Measurements from ENCODE around the gene IPPK.
"Not testable (repeated sequence)": the region's sequence is repeated elsewhere in the genome, so short reads cannot be mapped to it uniquely, and the experiment has no call there.

Gene IPPK

DNA sequence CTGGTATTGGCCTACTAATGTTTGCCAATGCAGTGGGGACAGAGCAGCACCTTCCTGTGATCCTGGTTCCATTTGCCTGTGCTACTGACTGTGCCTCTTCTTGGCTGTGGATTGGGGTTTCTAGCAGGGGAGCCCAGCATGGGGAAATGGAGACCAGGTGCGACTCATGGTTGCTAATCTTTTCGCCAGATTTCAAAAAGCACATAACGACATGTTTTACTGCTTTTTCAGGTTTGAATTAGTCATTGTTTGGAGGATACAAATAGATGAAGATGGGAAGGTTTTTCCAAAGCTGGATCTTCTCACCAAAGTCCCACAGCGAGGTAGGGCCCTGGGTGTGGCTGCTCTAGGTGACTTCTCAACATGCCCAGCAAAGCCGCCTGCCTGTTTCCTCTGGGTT is 57.6 kb downstream of the IPPK start:
- no peak for DNase-seq

DNA sequence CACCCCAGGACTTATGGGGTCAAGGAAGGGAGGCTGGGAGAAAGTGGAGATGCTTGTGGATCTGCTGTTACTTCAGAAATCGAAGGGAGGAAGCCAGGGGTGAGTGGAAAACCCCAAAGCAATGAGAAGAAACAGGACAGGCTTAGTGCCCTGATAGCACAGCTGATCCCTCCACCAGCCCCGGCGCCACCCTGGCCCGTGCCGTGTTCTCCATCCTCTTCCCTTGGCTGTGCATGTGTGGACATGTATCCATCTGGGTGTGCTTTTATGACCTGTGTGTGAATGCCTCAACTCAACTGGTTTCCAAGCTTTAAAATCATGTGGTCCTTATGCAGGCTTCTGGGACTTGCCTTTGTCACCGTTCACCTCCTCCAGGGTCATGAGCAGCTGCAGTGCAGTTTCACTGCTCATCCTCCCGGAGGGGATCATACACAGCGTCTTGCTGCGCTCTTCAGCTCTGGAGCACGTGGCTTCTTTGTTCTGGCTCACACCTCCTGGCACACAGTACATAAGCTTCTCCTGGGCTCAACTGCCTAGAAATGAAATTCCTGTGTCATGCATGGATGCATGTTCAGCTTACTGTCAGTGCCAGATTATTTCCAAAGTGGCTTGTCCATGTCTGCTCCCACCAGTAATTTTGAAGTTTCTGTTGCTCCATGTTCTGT is 58.2 kb downstream of the IPPK start:
- DNase-seq = no peak

DNA sequence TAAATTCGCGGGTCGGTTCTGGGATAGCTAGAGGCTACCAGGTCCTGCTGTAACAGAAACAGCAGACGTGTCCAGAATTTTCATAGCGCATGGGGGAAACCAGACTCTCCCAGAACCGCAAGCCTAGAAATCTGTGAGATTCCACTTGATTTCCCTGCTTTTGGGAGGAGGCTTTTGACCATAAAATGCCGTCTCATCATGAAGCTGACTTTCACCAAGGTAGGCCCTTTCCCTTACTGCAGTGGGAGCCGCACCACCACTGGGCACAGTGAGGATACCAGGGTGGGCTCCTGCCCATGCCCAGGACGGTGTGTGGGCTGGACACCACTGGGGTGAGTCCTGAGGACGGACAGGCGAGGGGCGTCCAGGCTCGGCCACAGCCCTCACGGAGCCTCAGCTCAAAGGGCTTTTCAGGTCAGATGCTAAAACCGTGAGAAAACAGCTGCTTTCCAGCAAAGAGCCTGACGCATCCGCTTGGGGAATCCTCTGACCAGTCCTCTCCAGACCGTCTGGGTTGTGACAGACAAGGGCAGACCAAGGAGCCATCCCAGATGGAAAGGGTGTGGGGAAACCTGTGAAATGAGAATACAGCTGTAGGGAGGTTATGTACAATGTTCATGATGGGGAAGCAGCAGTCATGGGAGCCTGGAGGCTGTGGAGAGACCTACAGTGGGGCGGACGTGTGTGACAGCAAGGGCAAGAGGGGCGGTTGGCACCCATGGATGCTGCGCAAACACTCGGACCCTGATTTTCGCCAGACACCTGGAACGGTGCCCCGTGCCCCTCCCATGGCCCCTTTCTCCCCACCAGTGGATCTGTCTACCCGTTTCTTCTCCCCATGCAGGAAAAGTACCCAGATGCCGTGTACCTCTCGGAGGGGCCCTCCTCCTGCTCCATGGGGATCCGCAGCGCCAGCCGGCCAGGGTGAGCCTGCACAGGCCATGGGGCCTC is 59.2 kb downstream of the IPPK start:
- DNase-seq = no peak

DNA sequence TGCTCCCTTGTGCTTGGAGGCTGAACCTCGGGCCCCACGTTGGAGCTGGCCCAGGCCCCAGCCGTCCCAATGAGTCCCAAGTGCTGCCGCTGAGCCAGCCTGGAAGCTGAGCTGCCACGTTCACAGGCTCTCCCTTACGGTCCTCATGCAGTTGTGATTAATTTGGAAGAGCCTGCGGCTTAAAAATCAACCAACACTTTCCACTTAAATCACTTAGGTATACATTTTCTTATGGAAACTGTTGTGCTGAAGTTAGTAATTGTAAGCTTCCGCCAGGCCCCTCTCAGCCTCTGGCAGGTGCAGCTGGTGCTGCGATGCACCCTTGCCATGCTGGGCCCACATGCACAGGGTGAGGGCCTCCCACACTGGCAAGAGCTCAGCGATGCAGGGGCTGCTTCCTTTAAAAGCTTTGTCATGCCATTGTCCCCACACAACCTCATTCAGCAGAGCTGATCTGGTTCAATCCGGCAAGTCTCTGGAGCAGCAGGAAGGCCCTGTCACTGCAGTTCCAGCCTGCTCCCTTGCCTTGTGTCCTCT is 61.0 kb downstream of the IPPK start:
- peak; percentile 12 for DNase-seq

DNA sequence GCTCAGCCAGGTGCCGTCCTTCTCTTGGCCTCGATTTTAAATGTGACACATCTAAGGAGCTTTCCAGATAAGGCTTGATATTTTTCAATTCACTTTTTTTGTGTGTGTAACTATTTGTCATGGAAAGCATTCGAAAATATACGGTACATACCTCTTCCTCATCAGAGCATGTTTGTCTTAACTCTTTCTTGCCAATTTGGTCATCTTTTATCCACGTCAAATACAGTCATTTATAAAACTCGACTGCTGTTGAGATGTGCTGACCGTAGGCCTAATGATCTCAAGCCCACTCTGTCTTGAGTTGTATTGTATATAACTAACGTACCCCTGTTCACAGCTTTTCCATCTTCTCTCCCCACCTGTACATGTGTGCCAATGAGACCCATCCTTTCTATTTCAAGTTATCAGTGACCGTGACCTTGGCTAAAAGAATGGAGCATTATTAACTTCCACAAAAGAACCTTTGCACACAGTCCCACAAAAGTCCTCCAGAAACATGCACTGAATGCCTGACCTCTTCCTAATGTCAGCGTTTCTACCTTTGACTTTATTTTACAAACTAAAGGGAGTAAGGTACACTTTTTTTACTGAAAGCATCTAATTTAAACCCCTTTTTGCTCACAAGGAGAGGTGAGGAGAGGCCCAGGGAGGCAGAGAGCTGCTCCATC is 61.6 kb downstream of the IPPK start:
- DNase-seq = no peak

DNA sequence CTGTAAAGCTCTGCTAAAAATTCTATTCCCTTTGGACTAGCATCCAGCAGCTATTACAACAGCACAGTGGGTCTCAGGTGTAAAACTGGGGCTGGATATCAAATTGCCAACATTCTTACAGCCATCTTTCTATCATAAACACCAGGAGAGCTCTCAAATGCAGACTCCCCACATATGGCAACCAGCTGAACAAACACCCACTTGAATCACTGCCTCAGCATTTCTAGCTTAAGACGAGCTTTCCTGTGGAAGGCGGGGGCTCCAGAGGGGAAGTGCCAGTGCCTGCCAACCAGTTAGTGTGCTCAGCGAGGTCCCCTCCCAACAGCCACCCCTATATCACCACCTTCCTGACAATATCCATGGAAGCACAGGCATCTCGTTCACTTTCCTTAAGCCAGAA is 62.2 kb downstream of the IPPK start:
- DNase-seq = peak; percentile 17

DNA sequence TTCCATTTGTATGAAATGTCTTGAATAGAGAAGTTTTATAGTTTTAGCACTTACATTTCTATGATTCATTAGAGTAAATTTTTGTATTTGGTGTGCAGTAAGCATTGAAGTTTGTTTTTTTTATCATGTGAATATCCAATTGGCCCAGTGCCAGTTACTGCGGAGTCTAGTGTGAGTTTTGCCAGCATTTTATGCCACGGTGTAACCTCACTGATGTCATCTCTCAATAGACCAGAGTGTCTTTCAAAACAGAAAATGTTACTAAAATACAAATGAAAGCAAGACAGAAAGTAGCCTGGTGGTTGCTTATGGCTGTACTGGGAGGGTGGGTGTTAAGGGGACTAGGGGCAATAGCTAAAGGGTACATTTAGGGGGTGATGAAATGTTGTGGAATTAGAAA is 62.8 kb downstream of the IPPK start:
- no peak for DNase-seq

DNA sequence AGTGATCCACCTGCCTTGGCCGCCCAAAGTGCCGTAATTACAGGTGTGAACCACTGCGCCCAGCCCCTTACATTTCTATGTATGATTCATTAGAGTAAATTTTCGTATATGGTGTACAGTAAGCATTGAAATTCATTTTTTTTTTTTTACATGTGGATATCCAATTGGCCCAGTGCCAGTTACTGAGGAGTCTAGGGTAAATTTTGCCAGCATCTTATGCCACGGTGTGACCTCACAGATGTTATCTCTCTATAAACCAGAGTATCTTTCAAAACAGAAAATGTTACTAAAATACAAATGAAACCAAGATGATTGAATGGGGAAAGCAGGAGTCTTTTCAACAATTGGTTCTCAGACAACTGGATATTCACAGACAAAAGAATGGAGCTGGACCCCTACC is 64.7 kb downstream of the IPPK start:
- no peak for DNase-seq

DNA sequence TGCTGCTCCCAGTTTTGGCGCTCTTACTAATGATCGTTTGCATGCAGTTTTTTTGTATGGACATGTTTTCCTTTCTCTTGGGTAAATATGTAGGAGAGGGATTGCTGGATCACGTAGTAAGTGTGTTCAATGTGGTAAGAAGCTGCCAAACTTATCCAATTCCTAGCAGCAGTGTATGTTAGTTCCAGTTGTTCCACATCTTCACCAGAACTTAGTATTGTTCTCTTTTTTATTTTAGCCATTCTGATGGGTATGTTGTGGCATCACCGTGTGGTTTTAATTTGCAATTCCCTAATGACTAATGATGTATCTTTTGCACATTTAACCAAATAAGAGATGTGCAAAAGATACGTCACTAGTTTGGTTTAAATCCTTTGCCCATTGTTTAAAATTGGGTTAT is 65.9 kb downstream of the IPPK start:
- no peak for DNase-seq

DNA sequence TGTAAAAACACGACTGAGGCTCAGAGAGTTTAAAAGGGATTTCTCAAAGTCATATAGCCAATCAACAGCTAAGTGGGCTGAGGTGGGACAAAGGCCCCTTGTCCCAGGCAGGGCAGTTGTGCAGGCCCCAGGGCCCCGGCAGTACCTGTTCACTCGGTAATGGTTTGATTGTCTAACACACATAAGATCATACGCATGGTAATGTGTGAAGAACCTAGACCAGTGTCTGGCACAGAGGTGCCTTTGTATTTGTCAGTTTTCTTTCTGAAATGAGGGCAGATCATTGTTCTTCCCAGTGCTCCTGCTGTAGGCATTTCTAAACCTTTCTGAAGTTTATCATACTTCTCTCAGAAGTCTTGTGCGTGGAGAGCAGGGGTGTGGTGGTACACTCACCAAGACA is 66.8 kb downstream of the IPPK start:
- no peak for DNase-seq

DNA sequence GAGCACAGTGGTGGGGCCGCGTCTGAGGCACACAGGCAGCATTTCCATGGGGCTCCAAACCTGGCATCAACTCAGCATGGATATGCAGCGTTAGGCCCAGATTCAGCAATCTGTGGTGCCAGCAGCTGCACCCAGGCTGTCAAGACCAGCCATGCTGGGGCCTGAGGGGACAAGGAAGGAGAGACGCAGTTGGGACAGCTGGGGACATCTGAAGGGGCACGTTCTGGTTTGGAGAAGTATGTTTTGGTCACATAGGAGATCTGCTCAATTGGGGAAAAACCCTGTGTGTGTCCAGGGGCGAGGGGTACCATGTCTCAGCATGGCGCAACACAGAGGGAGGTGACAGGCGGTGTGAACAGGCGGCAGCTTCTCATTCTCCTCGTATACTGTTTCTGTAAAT is 67.5 kb downstream of the IPPK start:
- DNase-seq = no peak

DNA sequence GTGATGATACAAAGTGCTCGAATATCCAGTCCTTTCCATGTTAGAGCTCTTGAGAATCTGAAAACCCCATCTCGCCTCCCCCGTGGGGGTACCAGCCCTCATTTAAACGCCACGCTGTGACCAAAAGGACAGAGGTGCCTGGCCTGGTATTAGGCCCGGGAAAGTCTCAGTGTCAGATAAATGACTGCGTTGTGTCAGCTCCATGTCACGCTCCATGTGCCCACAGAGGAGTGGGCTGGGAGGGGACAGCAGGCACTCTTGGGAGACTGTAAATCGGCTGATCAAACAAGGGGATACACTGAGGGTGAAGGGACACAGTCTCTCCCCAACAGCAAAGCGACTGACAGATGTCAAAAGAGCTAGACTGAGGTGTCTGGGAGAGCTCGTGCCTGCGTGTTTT is 68.5 kb downstream of the IPPK start:
- no peak for DNase-seq

DNA sequence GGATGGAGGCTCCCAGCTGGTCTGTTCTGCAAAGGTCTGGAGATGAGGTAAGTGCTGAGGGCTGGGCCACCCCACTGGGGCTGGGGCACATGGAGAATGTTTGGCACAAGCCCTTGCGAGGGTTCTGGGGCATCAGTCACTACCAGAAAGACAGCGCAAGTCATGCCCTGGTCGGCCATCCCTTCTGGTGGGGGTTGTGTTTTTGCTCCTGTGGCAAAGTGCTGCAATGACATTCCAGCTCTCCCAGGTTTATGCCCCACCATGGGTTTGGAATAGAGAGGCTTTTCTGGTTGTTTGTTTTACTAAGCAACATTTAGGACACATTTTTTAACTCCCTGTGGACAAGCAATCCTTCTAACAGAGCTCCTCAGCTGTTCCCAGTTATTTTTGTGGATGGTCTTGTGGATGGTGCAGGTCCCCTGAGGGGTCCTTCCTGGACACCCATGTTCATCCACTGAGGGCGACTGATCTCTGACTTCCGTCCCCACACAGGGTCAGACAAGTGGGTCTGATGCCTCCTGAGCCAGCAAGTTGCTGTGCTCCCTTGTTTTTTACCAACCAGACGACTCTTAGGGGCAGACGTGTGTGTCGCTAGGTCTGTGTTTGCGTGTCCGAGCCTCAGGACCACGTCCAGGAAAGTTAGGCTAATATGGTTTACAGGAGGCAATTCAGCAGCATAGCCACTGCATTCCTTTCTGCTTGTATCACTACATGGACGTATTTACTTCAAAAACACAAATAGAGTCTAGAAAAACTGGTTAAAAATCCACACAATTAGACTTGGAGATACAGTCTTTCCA is 69.3 kb downstream of the IPPK start:
- no peak for DNase-seq

DNA sequence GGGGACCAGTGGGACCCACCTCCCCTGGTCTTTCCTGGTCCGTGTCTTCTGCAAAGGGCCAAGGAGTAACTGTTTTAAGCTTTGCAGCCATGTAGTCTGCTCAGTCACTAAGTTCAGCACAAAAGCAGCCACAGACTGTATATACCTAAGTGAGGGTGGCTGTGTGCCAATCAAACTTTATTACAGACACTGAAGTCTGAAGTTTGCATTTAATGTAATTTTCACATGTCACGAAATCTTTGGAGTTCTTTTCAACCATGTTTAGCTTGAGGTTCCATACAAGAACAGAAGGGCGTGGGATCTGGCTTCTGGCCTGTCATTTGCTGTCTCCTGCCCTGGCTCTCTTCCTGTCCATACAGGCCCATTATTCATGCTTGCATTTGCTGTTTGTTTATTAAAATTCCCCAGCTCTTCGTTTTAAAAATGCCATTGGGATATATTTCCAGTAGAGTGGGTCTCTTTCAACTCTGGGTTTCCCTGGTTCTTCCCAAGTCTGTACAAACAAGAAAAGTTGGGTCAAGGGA is 69.9 kb downstream of the IPPK start:
- no peak for DNase-seq

DNA sequence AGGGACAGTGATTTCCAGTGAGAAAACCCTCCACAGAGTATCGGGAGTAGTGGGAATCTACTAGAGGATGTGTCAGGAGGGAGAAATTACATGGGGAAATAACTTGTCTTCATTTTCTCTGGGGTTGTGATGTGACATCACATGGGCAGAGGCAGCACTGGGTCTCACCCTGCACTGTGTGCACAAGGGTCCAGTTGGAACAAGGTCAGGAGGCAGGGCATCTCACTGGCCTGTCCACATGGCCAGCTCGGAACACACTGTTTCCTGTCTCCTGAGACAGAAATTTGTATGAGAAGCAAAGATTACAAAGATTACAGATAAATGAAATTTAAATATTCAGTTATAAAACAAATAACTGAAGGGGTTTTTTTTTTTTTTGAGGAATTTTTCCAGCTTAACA is 71.5 kb downstream of the IPPK start:
- no peak for DNase-seq

DNA sequence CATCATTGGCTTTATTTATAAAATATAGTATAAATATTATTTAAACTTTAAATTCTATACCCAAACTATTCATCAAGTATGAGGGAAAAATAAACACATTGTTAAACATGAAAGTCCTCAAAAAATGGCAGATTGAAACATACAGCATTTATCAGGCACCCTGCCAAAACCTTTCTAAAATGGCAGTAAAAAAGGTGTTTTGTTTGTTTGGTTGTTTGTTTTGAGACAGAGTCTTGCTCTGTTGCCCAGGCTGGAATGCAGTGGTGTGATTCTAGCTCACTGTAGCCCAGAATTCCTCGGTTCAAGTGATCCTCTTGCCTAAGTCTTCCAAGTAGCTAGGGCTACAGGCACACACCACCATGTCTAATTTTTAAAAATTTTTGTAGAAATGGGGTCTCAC is 74.0 kb downstream of the IPPK start:
- no peak for DNase-seq

DNA sequence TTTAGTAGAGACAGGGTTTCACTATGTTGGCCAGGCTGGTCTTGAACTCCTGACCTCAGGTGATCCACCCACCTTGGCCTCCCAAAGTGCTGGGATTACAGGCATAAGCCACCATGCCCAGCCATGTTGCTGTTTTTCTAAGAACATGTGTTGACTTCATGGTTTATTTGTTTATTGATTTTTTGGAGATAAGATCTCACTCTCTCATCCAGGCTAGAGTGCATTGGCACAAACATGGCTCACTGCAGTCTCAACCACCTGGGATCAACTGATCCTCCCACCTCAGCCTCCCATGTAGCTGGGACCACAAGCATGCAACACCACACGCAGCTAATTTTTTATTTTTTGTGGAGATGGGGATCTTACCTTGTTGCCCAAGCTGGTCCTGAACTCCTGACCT is 74.9 kb downstream of the IPPK start:
- DNase-seq = not testable (repeated sequence)

DNA sequence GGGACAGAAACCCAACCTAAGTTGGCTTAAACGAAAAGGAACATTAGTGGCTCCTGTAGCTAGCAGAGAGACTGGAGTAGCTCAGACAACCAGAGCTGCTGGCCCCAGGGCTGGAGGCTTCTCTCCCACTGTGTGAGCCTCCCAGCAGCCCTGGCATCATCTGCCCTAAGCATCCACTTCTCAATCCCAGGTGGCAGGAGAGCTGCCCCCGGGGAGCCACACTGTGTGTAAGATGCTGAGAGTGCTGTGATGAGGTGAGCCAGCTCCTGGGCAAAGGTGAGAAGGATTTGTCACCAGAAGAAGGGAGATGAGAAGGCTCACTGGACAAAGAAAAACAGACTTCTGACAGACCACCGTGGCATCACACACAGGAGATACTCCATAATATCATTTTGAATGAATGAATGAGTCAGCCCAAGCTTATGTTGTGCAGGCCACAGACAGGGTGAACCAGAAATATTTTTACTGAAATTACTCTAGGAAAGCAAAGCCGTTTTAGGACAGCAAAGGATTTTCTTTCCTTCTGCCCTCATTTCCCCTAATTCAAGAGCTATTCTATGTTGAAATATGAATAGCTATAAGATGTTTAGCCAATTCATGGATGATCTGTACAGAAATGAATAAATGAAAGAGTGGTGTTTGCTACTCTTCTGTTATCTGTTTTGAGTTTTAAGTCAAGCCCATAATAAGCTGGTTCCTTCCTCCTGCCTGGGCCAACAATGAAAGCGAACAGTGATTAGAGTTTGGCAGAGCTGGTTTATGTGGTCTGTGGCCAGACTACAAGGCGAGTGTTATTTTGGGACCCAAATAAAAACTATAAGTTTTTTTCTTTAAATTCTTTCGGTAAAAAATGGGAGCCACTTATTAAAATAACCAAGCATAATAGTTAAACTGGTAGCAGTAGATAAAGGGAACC is 76.7 kb downstream of the IPPK start:
- DNase-seq = no peak

DNA sequence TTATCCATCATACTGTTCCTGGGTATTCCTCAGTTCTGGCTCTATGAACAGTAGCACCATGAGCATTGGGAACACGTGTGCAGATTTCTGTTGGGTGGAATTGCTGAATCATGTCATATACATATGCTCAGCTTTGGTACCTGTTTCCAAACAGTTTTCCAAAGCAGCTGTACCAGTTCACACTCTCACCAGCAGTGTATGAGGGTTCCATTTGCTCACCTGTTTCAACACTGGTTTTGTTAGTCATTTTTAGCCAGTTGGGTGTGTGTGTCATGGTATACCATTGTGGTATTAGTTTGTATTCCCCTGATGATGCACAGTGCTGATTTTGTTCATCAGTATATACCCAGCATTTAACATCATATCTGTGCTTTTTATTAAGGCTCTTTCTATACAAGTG is 77.4 kb downstream of the IPPK start:
- DNase-seq = no peak

DNA sequence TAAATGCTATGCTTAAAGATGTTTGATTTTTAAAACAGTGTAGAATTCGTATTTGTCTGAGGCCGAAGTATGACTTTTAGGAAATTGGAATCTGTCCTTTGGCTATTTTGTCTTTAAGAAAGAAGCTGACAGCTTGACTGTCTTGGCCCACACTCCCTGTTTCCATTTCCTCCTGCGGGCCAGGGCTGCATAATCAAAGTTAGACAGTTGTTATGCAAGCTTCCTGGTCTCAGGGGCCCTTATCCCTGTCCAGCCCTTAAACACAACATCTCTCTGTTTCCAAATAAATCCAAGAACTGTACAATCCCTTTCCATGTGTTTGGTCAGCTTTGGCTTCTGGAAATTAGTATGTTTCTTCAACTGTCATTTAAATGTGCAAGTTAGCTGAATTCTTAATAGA is 79.6 kb downstream of the IPPK start:
- no peak for DNase-seq

DNA sequence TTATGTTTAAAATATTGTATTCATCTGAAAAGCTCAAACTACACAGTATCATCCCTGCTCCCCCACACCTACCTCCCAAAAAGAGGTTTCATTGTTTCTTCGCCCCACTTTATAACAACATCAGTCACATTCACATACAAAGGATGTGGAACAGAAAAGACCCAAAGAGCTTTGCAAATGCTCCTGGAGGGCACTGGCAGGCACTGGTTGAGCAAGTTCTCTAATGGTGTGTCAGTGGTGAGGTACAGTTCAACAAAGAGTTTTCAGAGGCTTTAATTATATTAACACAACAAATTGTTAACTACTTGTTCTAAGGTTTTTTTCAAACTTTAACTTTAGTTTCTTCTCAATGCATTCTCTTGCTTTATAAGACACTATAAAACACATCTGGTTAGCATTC is 80.0 kb downstream of the IPPK start:
- no peak for DNase-seq
